Measurements from ENCODE around the gene TRIM9.

TRIM9 gene

GRCh38 chr14:50929506-50929905, 165.4 kb downstream of the TRIM9 start:
- DNase-seq = no peak

GRCh38 chr14:50928002-50928635, 166.8 kb downstream of the TRIM9 start:
- no peak for DNase-seq

DNA sequence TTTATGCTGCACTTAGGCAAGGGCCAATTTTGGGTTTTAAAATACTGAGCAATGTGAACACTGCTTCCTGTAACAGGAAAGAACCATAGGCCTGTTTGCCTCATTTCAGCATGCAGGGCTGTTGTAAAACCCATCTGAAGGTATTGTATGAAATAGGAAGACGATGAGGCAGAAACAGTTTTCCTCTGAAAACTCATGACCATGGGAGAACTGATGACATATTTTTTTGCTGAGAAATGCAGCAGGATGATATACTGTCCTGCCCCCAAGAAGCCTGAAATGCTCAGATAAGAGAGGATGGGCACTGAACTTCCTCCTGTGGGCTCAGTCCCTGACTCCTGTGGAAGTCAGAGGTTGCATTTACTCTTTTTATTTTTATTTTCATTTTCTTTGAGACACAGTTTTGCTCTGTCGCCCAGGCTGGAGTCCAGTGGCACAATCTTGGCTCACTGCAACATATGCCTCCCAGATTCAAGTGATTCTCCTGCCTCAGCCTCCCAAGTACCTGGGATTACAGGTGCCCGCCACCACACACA, 168.0 kb downstream of the TRIM9 start:
- no peak for DNase-seq

Measured in activated CD4-positive, CD25-positive, alpha-beta regulatory T cell treated with anti-CD3 and anti-CD28 coated beads, Interleukin-2, amount 50 U/mL, for 72 hours (primary cell).